GM18499 (cell line): ENCODE measurements around the gene PBX1.

Experiments used
- ATAC-seq: cut with Tn5 transposase; IDR thresholded peaks from one replicate; pipeline ENCODE4 v1.9.1; 2021; ENCODE audit warnings: moderate number of reproducible peaks; ENCODE audit not compliant: insufficient read depth, unreplicated experiment

PBX1 gene

GRCh38 chr1:164712131-164713036 is 153.4 kb downstream of the PBX1 start:
- ATAC-seq = no peak

- ATAC-seq = no peak
These were observed 154.6 kb downstream of the PBX1 start for GRCh38 chr1:164713456-164714207.

- ATAC-seq = peak; percentile 82
These were observed 158.2 kb downstream of the PBX1 start for GRCh38 chr1:164716992-164717703.

GRCh38 chr1:164718821-164719220 is 159.8 kb downstream of the PBX1 start:
- ATAC-seq = no peak

GRCh38 chr1:164719676-164720439 is 160.9 kb downstream of the PBX1 start:
- no peak for ATAC-seq

- no peak for ATAC-seq
These were observed 161.7 kb downstream of the PBX1 start for GRCh38 chr1:164720440-164721227.

GRCh38 chr1:164721228-164721496 is 162.2 kb downstream of the PBX1 start:
- no peak for ATAC-seq

- ATAC-seq = no peak
These were observed 164.4 kb downstream of the PBX1 start for GRCh38 chr1:164723296-164723798.

GRCh38 chr1:164725401-164725800 is 166.4 kb downstream of the PBX1 start:
- ATAC-seq = no peak

GRCh38 chr1:164726235-164726634 is 167.3 kb downstream of the PBX1 start:
- ATAC-seq = no peak

- no peak for ATAC-seq
These were observed 169.7 kb downstream of the PBX1 start for GRCh38 chr1:164728719-164729118.

- no peak for ATAC-seq
These were observed 172.3 kb downstream of the PBX1 start for GRCh38 chr1:164731161-164731876.

- no peak for ATAC-seq
These were observed 174.1 kb downstream of the PBX1 start for GRCh38 chr1:164733070-164733469.

GRCh38 chr1:164733734-164734133 is 174.8 kb downstream of the PBX1 start:
- no peak for ATAC-seq

GRCh38 chr1:164735315-164736052 is 176.5 kb downstream of the PBX1 start:
- no peak for ATAC-seq

GRCh38 chr1:164736137-164736536 is 177.2 kb downstream of the PBX1 start:
- no peak for ATAC-seq

GRCh38 chr1:164739189-164739588 is 180.2 kb downstream of the PBX1 start:
- no peak for ATAC-seq

GRCh38 chr1:164740000-164740526 is 181.1 kb downstream of the PBX1 start:
- ATAC-seq = no peak
